Lung (tissue), 12 donors: ENCODE measurements around the gene SFTPA2. TPM values are rescaled to one million over a fixed set of nuclear protein-coding genes. Genes with fewer than 3 reads are reported as not detected.
"Not testable (repeated sequence)": the region's sequence is repeated elsewhere in the genome, so short reads cannot be mapped to it uniquely, and the experiment has no call there.

Source experiments
- ATAC-seq: fragments of 200-7000 bp; cut with Tn5 transposase; one replicate; pipeline ENCODE4 v1.9.1; 2020; ENCODE audit warnings: moderate number of reproducible peaks; ENCODE audit not compliant: insufficient read depth, low FRiP score
- DNase-seq, 3 donors: peaks; one replicate each; pipeline ENCODE4 v3.0.0-alpha.2; 2013 to 2017
- H3K27ac ChIP-seq, 2 donors: one replicate each; pipeline ENCODE4 v1.5.1; 2013; ENCODE audit warnings: mild to moderate bottlenecking in 2 of 2, moderate library complexity in 2 of 2, control low read depth in 1 of 2, inconsistent platforms in 1 of 2, low read depth in 1 of 2, low read length in 1 of 2
- H3K27me3 ChIP-seq, 3 donors: one replicate each; pipeline ENCODE4 v1.5.1; 2013; ENCODE audit warnings: low read length in 2 of 3; ENCODE audit not compliant: control insufficient read depth in 3 of 3, insufficient read depth in 3 of 3
- H3K36me3 ChIP-seq, 4 donors: one replicate each; pipeline ENCODE4 v1.5.1; 2013; ENCODE audit warnings: low read length in 4 of 4, mild to moderate bottlenecking in 1 of 4, moderate library complexity in 1 of 4; ENCODE audit not compliant: control insufficient read depth in 4 of 4, insufficient read depth in 4 of 4
- H3K4me1 ChIP-seq, 5 donors: one replicate each; pipeline ENCODE4 v1.5.1; 2013; ENCODE audit warnings: low read length in 5 of 5, mild to moderate bottlenecking in 2 of 5, moderate library complexity in 1 of 5; ENCODE audit not compliant: control insufficient read depth in 5 of 5, insufficient read depth in 5 of 5
- H3K4me3 ChIP-seq: one replicate; pipeline ENCODE4 v1.5.1; 2013; ENCODE audit warnings: mild to moderate bottlenecking, control low read depth, moderate library complexity
- H3K9ac ChIP-seq, 2 donors: one replicate each; pipeline ENCODE4 v1.5.1; 2013; ENCODE audit warnings: low read length in 2 of 2, control low read depth in 1 of 2; ENCODE audit not compliant: insufficient read depth in 1 of 2
- H3K9me3 ChIP-seq, 4 donors: one replicate each; pipeline ENCODE4 v1.5.1; 2013; ENCODE audit warnings: low read length in 3 of 4, mild to moderate bottlenecking in 1 of 4, moderate library complexity in 1 of 4; ENCODE audit not compliant: control insufficient read depth in 4 of 4, insufficient read depth in 3 of 4
- CTCF ChIP-seq: IDR thresholded peaks from 2 replicates; pipeline ENCODE4 v1.5.1; 2012; ENCODE audit warnings: mild to moderate bottlenecking; ENCODE audit errors: control extremely low read depth, extremely low read depth
- WGBS, 2 donors: extraction: QIAGEN DNeasy Blood & Tissue Kit; methylation state at CpG; one replicate each; pipeline ENCODE4 v1.1.7; 2013; 5-methylcytosine and 5-hydroxymethylcytosine counted together
- polyA plus RNA-seq, 2 donors: library from polyadenylated mRNA; stranded (reverse); fragments of 200-250 nt; gene quantifications; one replicate each; pipeline ENCODE4 v1.2.1, GENCODE V29; 2013
- total RNA-seq, 2 donors: library from RNA; depleted of rRNA in 1 of 2; stranded (reverse); fragments of >200 nt in 1 of 2; gene quantifications; one replicate each; pipeline ENCODE4 v1.2.1, GENCODE V29; 2014 to 2021
- donor health status: control.
- donor health status: control.
- donor health status: Bipolar disorder and iron deficiency.
- donor health status: healthy.
- donor health status: DM: yes; HTN: yes; CAD: no.

SFTPA2 gene
- total and polyA plus RNA-seq, 4 donors = 921 to 22,611 (median 6,062) TPM

GRCh38 chr10:79542626-79543025, 17.6 kb downstream of the SFTPA2 start:
- no peak for DNase-seq
- Histone ChIP-seq H3K4me1 (peaks cover 0 to 4% (median 0%) of the 10 kb centered on the region in 5 donors), H3K27me3 (no peaks in the 10 kb centered on the region), H3K27ac (no peak overlapping the region), H3K9ac (no peak overlapping the region), H3K9me3 (no peaks in the 10 kb centered on the region), H3K4me3 (no peak overlapping the region), H3K36me3 (no peaks in the 10 kb centered on the region)
- no peak for ATAC-seq
- WGBS, 2 donors = 36 to 50% methylated on average over 2 of the region's 2 CpGs
- no peak for TF ChIP-seq CTCF

DNA sequence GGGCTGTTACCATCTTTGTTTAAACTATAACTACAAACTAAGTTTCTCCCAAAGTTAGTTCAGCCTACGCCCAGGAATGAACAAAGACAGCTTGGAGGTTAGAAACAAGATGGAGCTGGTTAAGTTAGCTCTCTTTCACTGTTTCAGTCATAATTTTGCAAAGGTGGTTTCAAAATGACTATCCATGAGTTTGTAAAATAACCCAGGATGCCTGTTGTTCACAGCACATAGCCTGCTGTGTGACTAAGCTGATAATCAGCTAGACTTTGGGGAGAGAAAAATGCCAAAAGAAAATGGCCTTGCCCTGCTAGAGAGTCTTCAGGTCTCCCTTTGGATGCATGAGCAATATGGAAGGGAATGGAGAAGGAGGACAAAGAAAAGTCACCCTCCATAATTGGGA, 19.3 kb downstream of the SFTPA2 start:
- not testable (repeated sequence) for H3K27ac ChIP-seq, H3K4me3 ChIP-seq, H3K4me1 ChIP-seq, H3K9ac ChIP-seq, H3K36me3 ChIP-seq, DNase-seq, H3K9me3 ChIP-seq, H3K27me3 ChIP-seq, ATAC-seq
- 96 to 100% methylated on average over 1 of the region's 1 CpG for WGBS, 2 donors

- not testable (repeated sequence) for H3K27me3 ChIP-seq, ATAC-seq, H3K4me1 ChIP-seq, H3K9me3 ChIP-seq, H3K36me3 ChIP-seq, H3K27ac ChIP-seq, DNase-seq, H3K9ac ChIP-seq, H3K4me3 ChIP-seq
- WGBS, 2 donors = 78 to 82% methylated on average over 5 to 6 of the region's 6 CpGs
These were observed 21.9 kb downstream of the SFTPA2 start for GRCh38 chr10:79538311-79538710.

DNA sequence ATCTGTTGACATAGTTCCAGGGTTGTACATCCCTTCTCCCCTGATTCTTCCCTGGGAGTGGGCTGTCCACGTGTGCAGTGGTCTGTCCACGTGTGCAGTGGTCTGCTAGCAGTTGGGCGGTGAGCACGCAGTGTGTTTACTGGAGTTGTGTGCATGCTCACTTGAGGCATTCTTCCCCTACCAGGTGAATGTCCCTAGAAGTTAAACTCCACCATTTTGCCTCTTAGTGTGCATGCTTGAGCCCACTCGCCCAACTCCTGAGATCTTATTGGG, 26.4 kb downstream of the SFTPA2 start:
- WGBS, 2 donors = 92 to 96% methylated on average over 1 of the region's 5 CpGs
- not testable (repeated sequence) for DNase-seq, ATAC-seq, H3K9ac ChIP-seq, H3K4me3 ChIP-seq, H3K36me3 ChIP-seq, H3K9me3 ChIP-seq, H3K27ac ChIP-seq, H3K4me1 ChIP-seq, H3K27me3 ChIP-seq

DNA sequence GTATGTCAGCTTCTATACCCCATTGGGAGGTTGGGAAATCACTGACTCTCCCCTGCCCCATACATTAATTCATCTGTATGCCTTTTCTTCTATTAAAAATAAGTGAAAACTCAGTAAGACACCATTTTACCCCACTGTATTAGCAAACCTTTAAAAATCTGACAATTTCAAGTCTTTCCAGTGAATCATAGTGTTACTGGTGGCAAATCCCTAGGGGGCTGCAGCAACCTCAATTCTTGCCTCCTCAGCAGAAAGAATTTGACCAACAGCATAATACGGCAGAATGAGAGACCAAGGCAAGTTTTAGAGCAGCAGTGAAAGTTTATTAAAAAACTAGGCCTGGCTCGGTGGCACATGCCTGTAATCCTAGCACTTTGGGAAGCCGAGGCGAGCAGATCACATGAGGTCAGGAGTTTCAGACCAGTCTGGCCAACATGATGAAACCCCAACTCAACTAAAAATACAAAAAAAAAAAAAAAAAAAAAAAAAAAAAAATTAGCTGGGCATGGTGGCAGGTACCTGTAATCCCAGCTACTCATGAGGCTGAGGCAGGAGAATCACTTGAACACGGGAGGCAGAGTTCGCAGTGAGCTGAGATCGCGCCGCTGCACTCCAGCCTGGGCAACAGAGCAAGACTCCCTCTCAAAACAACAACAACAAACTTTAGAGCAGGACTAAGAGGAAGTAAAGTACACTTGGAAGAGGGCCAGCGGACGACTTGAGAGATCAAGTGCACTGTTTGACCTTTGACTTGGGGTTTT, 26.9 kb downstream of the SFTPA2 start:
- 70 to 79% methylated on average over 11 of the region's 11 CpGs for WGBS, 2 donors
- not testable (repeated sequence) for H3K27ac ChIP-seq, H3K36me3 ChIP-seq, H3K9ac ChIP-seq, H3K4me3 ChIP-seq, H3K4me1 ChIP-seq, ATAC-seq, H3K9me3 ChIP-seq, H3K27me3 ChIP-seq, DNase-seq

DNA sequence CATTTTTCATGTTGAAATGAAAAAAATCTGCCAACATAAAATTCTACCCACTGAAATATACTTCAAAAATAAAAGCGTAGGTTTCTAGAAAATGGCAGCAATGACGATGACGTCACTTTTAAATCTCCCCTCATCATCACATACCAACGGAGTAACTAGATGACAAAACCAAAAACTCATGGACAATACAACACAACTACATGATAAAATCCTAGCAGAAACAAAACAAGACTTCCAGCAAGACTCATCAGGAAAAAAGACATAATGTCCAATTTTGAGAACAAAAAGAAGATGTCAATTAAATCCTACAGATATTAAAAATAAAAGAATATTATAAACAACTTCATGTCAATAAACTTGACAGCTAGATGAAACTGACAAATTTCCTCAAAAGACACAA, 31.9 kb downstream of the SFTPA2 start:
- not testable (repeated sequence) for H3K27me3 ChIP-seq, H3K9ac ChIP-seq, H3K36me3 ChIP-seq, H3K4me1 ChIP-seq, H3K27ac ChIP-seq, H3K4me3 ChIP-seq, DNase-seq, H3K9me3 ChIP-seq, ATAC-seq
- WGBS, 2 donors = 87 to 97% methylated on average over 3 to 4 of the region's 4 CpGs

DNA sequence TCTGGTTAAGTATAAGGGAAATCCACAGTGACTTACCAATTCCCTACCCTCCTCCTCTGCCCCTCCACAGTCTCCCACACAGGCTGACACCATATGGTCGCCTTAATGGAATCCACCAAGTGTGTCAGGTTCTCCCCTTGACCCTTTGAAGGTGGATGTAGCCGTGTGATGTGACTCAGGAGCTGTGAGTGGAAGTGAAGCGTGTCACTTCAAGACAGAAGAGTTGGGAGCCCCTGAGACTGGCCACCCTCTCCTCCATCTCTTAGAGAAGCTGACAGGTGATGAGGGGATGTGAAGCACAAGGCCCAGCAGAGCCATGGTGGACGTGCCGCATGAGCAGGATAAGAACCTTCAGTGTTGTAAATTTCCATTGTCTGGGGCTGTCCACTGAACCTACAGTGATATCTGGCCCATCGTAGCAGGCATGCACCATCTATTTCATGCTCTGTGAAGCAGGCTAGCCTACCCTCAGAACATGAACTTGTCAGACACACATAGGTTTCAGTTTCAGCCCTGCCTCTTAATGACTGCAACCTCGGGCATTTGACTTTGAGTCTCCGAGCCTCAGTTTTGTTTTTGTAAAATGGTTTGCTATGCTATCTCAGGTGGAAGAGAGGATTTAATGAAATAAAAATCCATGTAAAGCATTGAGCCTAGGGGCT, 35.0 kb downstream of the SFTPA2 start:
- not testable (repeated sequence) for H3K9ac ChIP-seq, H3K4me1 ChIP-seq, ATAC-seq, H3K27ac ChIP-seq, H3K36me3 ChIP-seq, H3K9me3 ChIP-seq, H3K4me3 ChIP-seq, H3K27me3 ChIP-seq, DNase-seq
- WGBS, 2 donors = 78 to 90% methylated on average over 3 to 8 of the region's 8 CpGs
